Urothelium cell line (cell line): ENCODE data around the gene MTAP.

Experiments
- DNase-seq: peaks from one replicate; pipeline ENCODE4 v3.0.0; 2011; ENCODE audit warnings: low spot score, mixed read lengths
- FAIRE-seq: peaks from 2 replicates; lab custom pipeline; 2011; peaks lifted over from hg19 to GRCh38; lab: Jason Lieb, UNC

Gene MTAP

DNA sequence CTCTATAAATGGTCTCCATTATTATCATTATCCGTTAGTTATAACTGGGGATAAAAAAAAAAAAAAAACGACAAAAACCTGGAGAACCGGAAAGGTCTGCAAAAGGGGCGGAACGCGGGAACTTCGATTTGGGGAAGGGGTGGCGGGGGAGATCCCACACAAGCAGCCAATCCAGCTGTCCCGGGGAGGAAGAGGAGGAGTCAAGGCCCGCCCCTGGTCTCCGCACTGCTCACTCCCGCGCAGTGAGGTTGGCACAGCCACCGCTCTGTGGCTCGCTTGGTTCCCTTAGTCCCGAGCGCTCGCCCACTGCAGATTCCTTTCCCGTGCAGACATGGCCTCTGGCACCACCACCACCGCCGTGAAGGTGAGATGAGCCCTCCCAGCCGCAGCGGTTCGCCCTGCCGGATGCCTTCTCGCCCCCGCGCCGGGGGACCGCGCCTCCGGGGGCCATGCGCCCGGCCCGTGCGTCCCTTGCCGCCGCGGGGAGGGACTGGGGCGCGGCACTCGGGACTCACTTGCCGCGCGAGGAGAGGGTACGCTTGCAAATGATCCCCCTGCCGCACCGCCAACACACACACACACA lies at the start of gene MTAP:
TSS of gene MTAP (plus strand) at position 219 of the 583 bp plus-strand sequence. CDS start at position 332, 113 bp downstream.
- DNase-seq (peak; percentile 88), FAIRE-seq (no peak)

DNA sequence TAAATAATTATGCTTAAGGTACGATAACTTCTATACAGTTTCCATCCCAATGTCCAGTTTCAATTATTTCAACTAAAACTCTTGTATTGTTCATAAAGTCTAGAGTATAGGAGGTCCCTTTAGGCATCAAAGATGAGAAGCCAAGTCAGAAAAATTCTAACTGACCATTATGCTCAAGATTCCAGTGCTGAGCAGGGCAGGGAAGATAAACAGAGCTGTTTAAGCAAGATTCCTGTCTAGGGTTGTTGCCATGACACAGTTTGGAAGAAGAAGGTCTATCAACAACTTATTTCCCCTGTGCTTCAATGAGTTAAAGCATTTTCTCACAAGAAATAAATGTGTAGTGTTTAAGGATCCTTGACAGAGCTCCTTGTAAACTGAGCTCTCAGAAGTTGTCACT lies 48.9 kb upstream of the MTAP start:
- DNase-seq: no peak
- no peak for FAIRE-seq

GRCh38 chr9:21754741-21755140 lies 47.7 kb upstream of the MTAP start:
- FAIRE-seq (no peak), DNase-seq (no peak)

DNA sequence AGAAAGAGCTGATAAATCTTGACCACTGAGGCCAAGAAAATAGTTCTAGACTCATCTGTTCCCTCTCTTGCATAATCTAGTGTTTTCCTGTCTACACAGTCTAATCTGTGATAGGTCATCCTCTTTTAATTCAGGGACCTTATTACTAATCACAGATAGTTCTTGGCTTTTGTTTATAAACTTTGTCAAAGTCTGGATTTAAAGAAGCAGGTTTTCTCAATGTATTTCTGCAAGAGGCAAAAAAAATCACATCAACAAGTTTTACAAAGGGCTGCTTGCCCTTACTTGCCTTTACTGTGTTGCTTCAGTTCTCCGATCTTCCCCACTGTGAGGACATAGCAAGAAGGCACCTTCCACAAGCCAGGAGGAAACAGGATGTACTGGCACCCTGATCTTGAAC lies 43.9 kb upstream of the MTAP start:
- no peak for DNase-seq
- FAIRE-seq: no peak

DNA sequence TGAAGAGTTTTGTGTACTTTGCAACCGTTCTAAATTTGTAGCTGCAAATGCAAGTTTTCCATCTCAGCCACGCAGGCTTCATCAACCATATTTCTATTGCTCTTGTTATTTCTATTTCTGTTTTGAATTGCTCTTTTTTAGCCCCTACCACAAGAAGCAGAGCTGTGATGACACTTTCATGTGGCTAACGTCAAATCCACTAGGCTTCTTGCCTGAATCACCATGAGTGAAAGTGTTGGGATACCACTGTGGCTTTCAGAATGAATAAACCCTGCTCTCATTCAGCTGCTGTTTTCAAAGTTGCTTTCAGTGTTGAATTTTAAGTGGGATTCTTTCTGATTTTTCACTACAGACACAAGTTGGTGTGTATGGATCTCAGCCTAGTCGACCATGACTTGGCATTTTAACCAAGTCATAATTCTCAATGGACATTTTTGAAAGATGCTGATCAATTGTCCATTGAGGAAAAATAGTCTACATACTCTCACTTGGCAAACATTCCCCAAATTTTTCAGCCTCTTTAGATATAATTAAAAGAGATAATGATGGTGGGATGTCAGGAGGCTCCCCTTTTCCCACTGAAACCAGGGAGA lies 41.0 kb upstream of the MTAP start:
- DNase-seq: no peak
- FAIRE-seq: no peak

GRCh38 chr9:21762064-21762463 lies 40.4 kb upstream of the MTAP start:
- FAIRE-seq (no peak), DNase-seq (no peak)

DNA sequence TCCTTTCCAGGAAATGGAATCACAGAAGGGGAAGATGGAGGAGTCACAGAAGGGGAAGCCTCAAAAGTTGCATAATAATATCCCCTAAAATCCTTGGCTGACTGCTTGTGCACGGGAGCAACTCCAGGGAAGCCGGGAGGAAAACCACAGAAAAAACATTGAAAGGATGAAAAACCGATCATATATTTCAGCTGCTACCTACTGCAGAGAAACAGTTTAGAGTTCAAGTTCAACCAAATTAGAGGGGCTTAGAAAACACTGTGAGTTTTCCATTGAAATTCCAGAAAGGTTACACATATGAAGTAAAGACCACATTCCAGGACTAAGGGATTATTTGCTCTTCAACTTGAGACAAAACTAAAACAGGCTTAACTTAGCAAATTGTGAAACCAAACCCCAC lies 37.6 kb upstream of the MTAP start:
- DNase-seq: no peak
- FAIRE-seq: no peak

DNA sequence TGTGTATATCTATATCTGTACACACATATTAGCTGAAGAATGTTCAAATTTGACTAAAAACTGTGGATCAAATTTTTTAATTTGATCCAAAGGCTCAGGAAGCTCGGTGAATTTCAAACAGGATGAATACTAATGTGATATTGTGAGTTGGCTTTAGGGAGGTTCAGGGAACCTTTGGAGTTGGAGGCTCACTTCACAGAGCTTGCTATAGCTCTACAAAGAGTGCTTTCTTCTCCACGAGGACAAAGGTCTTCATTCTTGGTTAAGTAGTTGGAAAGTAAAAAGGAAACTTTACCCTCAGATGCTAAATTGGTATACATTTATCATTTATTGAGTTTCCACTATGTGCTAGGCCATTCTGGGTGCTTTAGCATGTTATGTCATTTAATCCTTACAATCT lies 36.3 kb upstream of the MTAP start:
- DNase-seq: no peak

GRCh38 chr9:21770871-21771560 lies 31.4 kb upstream of the MTAP start:
- no peak for FAIRE-seq

More for the DNA sequence above, 36.3 kb upstream of the MTAP start:
- no peak for FAIRE-seq

GRCh38 chr9:21777701-21778100 lies 24.7 kb upstream of the MTAP start:
- FAIRE-seq: no peak
- DNase-seq: no peak

More at GRCh38 chr9:21770871-21771560, 31.4 kb upstream of the MTAP start:
- DNase-seq: peak; percentile 10

- DNase-seq (no peak), FAIRE-seq (no peak)
Measured at GRCh38 chr9:21778304-21778703, 24.1 kb upstream of the MTAP start.

DNA sequence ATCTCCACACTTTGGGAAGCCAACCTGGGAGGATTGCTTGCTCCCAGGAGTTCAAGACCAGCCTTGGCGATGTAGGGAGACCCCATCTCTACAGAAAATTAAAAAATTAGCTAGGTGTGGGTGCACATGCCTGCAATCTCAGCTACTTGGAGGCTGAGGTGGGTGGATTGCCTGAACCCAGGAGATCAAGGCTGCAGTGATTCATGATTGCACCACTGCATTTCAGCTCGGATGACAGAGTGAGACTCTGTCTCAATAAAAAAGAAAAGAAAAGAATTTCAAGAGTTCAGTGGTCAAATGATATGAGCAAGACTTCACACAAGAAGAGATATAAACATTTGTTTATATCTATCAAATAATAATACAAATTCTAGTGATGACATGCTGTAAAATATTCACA lies 23.0 kb upstream of the MTAP start:
- FAIRE-seq (no peak), DNase-seq (no peak)

DNA sequence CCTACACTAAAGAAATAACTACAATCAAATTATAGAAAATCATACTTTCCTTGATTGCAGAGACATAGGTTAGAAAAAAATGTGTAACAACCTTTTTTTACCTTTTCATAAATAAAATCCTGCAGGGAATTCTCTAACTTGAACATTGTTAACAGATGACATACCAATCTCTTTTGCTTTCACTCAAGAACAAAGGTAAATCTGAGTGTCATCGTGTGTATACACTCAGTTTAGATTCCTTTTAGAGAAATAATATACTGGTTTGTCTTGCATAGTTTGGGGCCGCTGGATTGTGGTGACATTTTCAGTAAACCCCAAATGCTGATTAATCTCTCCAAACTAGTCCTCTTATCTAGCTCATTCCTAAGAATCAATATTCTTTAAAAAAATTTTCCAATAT lies 20.8 kb upstream of the MTAP start:
- FAIRE-seq: no peak
- no peak for DNase-seq

- no peak for FAIRE-seq
Measured at GRCh38 chr9:21782205-21782604, 20.2 kb upstream of the MTAP start.

DNA sequence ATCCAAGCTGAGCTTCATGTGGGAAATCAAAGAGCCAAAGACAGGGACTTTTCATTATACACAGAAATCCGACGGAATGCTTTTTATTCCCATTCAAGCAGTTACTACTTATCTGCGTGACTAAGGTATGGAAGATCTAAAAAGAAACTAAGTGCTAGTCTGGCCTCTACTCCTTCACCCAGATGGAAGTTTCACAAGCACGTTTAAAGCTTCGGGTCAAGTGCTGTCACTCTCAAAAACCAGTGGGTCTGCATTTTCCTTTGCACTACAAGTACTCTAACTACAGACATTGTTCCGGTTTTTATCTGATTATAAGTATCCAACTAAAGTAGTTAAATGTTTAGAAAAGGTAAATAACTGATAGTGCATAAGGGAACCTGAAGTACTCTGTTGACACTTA lies 13.7 kb upstream of the MTAP start:
- FAIRE-seq (no peak), DNase-seq (no peak)

More at GRCh38 chr9:21782205-21782604, 20.2 kb upstream of the MTAP start:
- DNase-seq: no peak

- DNase-seq: peak; percentile 39
- FAIRE-seq: no peak
Measured at GRCh38 chr9:21789541-21790037, 12.8 kb upstream of the MTAP start.

DNA sequence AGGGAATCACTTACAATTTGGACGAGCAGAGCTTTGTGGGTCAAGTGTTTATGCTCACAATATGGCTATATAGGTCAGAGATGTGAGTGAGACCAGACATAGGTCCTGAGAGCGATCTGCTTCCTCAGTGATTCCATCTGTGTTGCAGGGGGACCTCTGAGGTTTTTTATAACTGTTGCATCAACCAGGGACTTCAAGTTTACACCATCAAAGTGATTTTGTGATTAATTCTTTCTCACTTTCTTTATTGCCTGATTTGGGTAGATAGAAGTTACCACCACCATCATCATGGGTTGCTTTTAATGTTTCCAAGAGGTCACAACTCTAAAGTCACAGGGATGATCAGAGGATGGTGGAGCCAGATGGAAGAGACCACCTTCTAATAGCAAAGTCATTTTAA lies 7.0 kb upstream of the MTAP start:
- FAIRE-seq: no peak
- DNase-seq: no peak

DNA sequence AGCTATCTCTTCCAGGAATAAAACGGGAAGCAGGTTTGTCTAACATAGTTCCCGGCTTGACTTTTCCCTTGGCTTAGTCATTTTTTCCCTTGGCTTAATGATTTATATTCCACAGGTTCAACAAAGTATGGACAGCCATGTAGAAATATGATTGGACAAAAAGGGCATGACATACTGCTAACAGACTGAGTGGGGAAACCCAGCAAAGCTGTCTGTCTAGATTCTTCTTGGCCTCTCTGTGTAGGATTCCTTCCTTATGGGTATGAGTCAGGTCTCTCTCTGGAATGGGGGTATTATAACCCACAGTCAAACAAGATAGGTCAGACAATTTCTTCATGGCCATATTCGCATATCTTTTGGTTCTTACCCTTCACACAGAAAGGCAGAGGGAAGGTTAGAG lies 5.7 kb upstream of the MTAP start:
- FAIRE-seq (no peak), DNase-seq (no peak)

DNA sequence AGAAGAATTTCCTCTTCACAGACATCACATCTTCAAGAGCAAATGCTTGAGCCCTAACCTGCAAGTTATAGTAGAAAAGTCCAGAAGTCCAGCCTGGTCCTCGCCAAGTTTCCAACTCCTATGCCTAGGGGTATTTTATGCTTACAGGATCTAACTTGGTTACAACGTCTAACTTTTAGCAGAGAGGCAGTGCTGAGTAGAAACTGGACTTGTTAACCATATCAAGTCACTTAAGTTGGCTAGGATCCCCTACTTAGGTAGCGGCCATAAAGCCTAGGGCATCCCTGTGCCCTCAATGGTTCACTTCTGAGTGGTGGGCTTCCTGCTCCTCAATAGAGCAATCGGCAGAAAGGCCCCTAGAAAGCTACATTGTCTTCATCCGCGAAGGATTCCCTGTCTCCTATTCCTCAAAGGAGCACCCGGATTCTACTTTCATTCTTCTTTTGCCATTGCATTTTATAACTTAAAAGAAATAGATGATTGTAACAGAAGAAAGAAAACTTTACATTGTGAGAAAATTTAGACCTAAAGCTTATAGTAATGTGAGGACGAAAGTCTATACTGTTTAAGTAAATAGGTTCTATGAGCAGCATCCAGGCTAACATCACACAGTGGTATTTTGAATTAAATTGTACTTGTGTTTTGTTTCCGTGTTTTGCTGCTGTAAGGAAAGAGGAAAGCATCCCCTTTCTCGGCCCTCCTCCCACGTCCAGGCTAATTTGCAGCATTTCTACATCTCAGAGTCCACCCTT lies 1.3 kb upstream of the MTAP start:
- DNase-seq (no peak), FAIRE-seq (no peak)

DNA sequence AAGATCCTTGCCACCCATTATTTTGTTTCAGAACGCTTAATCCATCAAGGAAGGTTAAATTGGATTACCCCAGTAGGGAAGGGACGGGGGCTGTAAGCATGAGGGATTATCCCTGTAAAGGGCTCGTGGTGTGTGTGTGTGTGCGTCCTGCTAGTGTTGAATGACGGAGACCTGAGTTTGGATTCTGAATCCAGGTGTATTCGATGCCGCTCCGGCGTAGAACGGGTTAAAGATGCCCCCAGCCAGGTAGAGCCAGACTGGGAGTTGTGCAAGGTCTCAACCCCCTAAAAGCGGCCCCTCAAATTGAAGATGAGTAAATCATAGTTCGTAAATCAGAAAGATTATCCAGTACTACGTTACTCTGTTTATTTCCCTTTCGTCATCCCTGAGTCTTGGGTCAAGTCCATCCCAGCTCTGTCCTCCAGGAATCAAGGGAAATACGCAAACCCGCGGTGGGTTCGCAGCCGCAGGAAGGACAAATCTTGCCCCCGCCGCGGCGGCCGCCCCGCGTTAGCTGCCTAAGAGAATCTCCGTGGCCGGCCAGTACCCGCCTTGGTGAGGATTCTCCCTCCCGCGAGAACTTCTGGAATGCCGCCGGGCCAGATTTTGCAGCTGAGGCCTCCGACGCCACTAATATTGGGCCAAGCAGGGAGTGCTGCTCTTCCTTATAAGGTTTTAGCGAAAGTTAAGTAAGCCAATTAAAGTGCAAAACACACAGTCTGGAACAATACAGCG lies 586 bp upstream of the MTAP start:
- peak; percentile 62 for DNase-seq
- no peak for FAIRE-seq

GRCh38 chr9:21803649-21804048 lies 1.2 kb downstream of the MTAP start:
- FAIRE-seq (no peak), DNase-seq (no peak)
